Activated CD8-positive, alpha-beta memory T cell treated with anti-CD3 and anti-CD28 coated beads, Interleukin-2, amount 10 ng/mL, durations not matched to agents 7 days and 5 days (primary cell): ENCODE measurements around the gene TP53AIP1. TPM values are rescaled to one million over a fixed set of nuclear protein-coding genes. Genes with fewer than 3 reads are reported as not detected.

Experiments
- ATAC-seq: fragments of 150-1000 bp; cut with Tn5 transposase; one replicate; pipeline ENCODE4 v1.10.0; 2021; ENCODE audit warnings: moderate library complexity
- CTCF ChIA-PET: fragments of 350-600 bp; sonication (Branson Sonifier 250); formaldehyde crosslinking; loops from one replicate; lab custom pipeline; 2021; ENCODE audit warnings: antibody characterized with exemption; lab: Charles Lee
- DNase-seq: peaks from one replicate; pipeline ENCODE4 v3.0.0-alpha.2; 2020
- H3K27ac Mint-ChIP-seq: one replicate; pipeline ENCODE4 v1.8.0; 2021; ENCODE audit warnings: mild to moderate bottlenecking, mixed read lengths
- H3K27me3 Mint-ChIP-seq: one replicate; pipeline ENCODE4 v1.8.0; 2021; ENCODE audit warnings: mixed read lengths
- H3K36me3 Mint-ChIP-seq: one replicate; pipeline ENCODE4 v1.8.0; 2021; ENCODE audit warnings: mild to moderate bottlenecking, mixed read lengths
- H3K4me1 Mint-ChIP-seq: one replicate; pipeline ENCODE4 v1.8.0; 2021; ENCODE audit warnings: mixed read lengths
- H3K4me3 Mint-ChIP-seq: one replicate; pipeline ENCODE4 v1.8.0; 2021; ENCODE audit warnings: mild to moderate bottlenecking, moderate library complexity, mixed read lengths
- H3K9me3 Mint-ChIP-seq: one replicate; pipeline ENCODE4 v1.8.0; 2022; ENCODE audit warnings: low read depth, mixed read lengths
- total RNA-seq, 2 experiments: library from RNA; stranded (reverse); gene quantifications; one replicate each; pipeline ENCODE4 v1.2.3, GENCODE V29; 2021

Gene TP53AIP1
- total RNA-seq, 2 experiments from 2014 or later: not detected

- ATAC-seq: no peak
- no peaks in the 10 kb centered on the region for H3K36me3 Mint-ChIP-seq
- H3K9me3 Mint-ChIP-seq: no peaks in the 10 kb centered on the region
- no peak for DNase-seq
- H3K27ac Mint-ChIP-seq: no peak overlapping the region
- no peak overlapping the region for H3K4me3 Mint-ChIP-seq
- CTCF ChIA-PET: no interaction called here
- peaks cover 4% of the 10 kb centered on the region for H3K4me1 Mint-ChIP-seq
- no peaks in the 10 kb centered on the region for H3K27me3 Mint-ChIP-seq
Measured at GRCh38 chr11:128916681-128917080, 26.0 kb downstream of the TP53AIP1 start.

GRCh38 chr11:128916037-128916572 lies 26.6 kb downstream of the TP53AIP1 start:
- no peaks in the 10 kb centered on the region for H3K36me3 Mint-ChIP-seq
- ATAC-seq (no peak), DNase-seq (no peak)
- H3K27ac Mint-ChIP-seq: no peak overlapping the region
- H3K9me3 Mint-ChIP-seq: no peaks in the 10 kb centered on the region
- CTCF ChIA-PET: no interaction called here
- H3K27me3 Mint-ChIP-seq: no peaks in the 10 kb centered on the region
- peaks cover 4% of the 10 kb centered on the region for H3K4me1 Mint-ChIP-seq
- no peak overlapping the region for H3K4me3 Mint-ChIP-seq

- Mint-ChIP-seq H3K4me3 (no peak overlapping the region), H3K4me1 (peaks cover 4% of the 10 kb centered on the region), H3K36me3 (no peaks in the 10 kb centered on the region), H3K27me3 (no peaks in the 10 kb centered on the region), H3K9me3 (no peaks in the 10 kb centered on the region), H3K27ac (no peak overlapping the region)
- ATAC-seq: no peak
- CTCF ChIA-PET: no interaction called here
- DNase-seq: no peak
Measured at GRCh38 chr11:128915149-128915521, 27.5 kb downstream of the TP53AIP1 start.

- H3K27me3 Mint-ChIP-seq: peaks cover 4% of the 10 kb centered on the region
- DNase-seq: no peak
- H3K4me1 Mint-ChIP-seq: peaks cover 4% of the 10 kb centered on the region
- no peak for ATAC-seq
- H3K9me3 Mint-ChIP-seq: no peaks in the 10 kb centered on the region
- H3K36me3 Mint-ChIP-seq: no peaks in the 10 kb centered on the region
- CTCF ChIA-PET: interaction anchor here (2.6 kb wide), 1 partner anchor 30 kb away, joined by 10 read pairs; no protein-coding TSS in a partner anchor
- no peak overlapping the region for H3K4me3 Mint-ChIP-seq
- H3K27ac Mint-ChIP-seq: no peak overlapping the region
Measured at GRCh38 chr11:128914216-128915148, 28.2 kb downstream of the TP53AIP1 start.

- DNase-seq (no peak), ATAC-seq (no peak)
- CTCF ChIA-PET: interaction anchor here (2.6 kb wide), 1 partner anchor 29 kb away, joined by 10 read pairs; no protein-coding TSS in a partner anchor
- Mint-ChIP-seq H3K4me1 (no peaks in the 10 kb centered on the region), H3K36me3 (no peaks in the 10 kb centered on the region), H3K4me3 (no peak overlapping the region), H3K27me3 (peaks cover 9% of the 10 kb centered on the region), H3K27ac (no peak overlapping the region), H3K9me3 (no peaks in the 10 kb centered on the region)
Measured at GRCh38 chr11:128913806-128914205, 28.9 kb downstream of the TP53AIP1 start.

GRCh38 chr11:128911701-128912100 lies 31.0 kb downstream of the TP53AIP1 start:
- H3K27ac Mint-ChIP-seq: no peak overlapping the region
- H3K4me1 Mint-ChIP-seq: peaks cover 5% of the 10 kb centered on the region
- H3K36me3 Mint-ChIP-seq: no peaks in the 10 kb centered on the region
- H3K4me3 Mint-ChIP-seq: no peak overlapping the region
- DNase-seq (no peak), ATAC-seq (no peak)
- no peaks in the 10 kb centered on the region for H3K9me3 Mint-ChIP-seq
- H3K27me3 Mint-ChIP-seq: peaks cover 27% of the 10 kb centered on the region
- CTCF ChIA-PET: interaction anchor here (2.6 kb wide), 1 partner anchor 27 kb away, joined by 10 read pairs; no protein-coding TSS in a partner anchor

- CTCF ChIA-PET: no interaction called here
- no peaks in the 10 kb centered on the region for H3K36me3 Mint-ChIP-seq
- H3K27me3 Mint-ChIP-seq: peaks cover 29% of the 10 kb centered on the region
Measured at GRCh38 chr11:128911239-128911638, 31.4 kb downstream of the TP53AIP1 start.

GRCh38 chr11:128910576-128910975 lies 32.1 kb downstream of the TP53AIP1 start:
- H3K27ac Mint-ChIP-seq: no peak overlapping the region
- H3K27me3 Mint-ChIP-seq: peaks cover 35% of the 10 kb centered on the region
- H3K4me1 Mint-ChIP-seq: peaks cover 12% of the 10 kb centered on the region
- no peaks in the 10 kb centered on the region for H3K9me3 Mint-ChIP-seq
- H3K4me3 Mint-ChIP-seq: no peak overlapping the region
- DNase-seq: no peak
- no peaks in the 10 kb centered on the region for H3K36me3 Mint-ChIP-seq
- CTCF ChIA-PET: interaction anchor here (0.8 kb wide), 1 partner anchor 25 kb away, joined by 3 read pairs; no protein-coding TSS in a partner anchor
- no peak for ATAC-seq

More at GRCh38 chr11:128911239-128911638, 31.4 kb downstream of the TP53AIP1 start:
- Mint-ChIP-seq H3K4me3 (no peak overlapping the region), H3K27ac (no peak overlapping the region), H3K9me3 (no peaks in the 10 kb centered on the region), H3K4me1 (peaks cover 6% of the 10 kb centered on the region)
- DNase-seq (no peak), ATAC-seq (no peak)

GRCh38 chr11:128909438-128910125 lies 33.1 kb downstream of the TP53AIP1 start:
- peaks cover 38% of the 10 kb centered on the region for H3K27me3 Mint-ChIP-seq
- no peaks in the 10 kb centered on the region for H3K36me3 Mint-ChIP-seq
- H3K27ac Mint-ChIP-seq: no peak overlapping the region
- H3K4me1 Mint-ChIP-seq: peaks cover 14% of the 10 kb centered on the region
- CTCF ChIA-PET: interaction anchor here (1.1 to 1.2 kb wide), 2 partner anchors 47 to 753 kb away, joined by 3 to 4 read pairs; no protein-coding TSS in a partner anchor
- H3K4me3 Mint-ChIP-seq: no peak overlapping the region
- H3K9me3 Mint-ChIP-seq: no peaks in the 10 kb centered on the region
- DNase-seq (no peak), ATAC-seq (no peak)

GRCh38 chr11:128908391-128909246 lies 34.1 kb downstream of the TP53AIP1 start:
- no peaks in the 10 kb centered on the region for H3K9me3 Mint-ChIP-seq
- DNase-seq (no peak), ATAC-seq (no peak)
- no peak overlapping the region for H3K4me3 Mint-ChIP-seq
- no peak overlapping the region for H3K27ac Mint-ChIP-seq
- peaks cover 47% of the 10 kb centered on the region for H3K27me3 Mint-ChIP-seq
- H3K4me1 Mint-ChIP-seq: peaks cover 15% of the 10 kb centered on the region
- H3K36me3 Mint-ChIP-seq: no peaks in the 10 kb centered on the region
- CTCF ChIA-PET: interaction anchor here (1.2 kb wide), 1 partner anchor 752 kb away, joined by 3 read pairs; no protein-coding TSS in a partner anchor

- H3K27ac Mint-ChIP-seq: no peak overlapping the region
- ATAC-seq (no peak), DNase-seq (no peak)
- peaks cover 53% of the 10 kb centered on the region for H3K27me3 Mint-ChIP-seq
- no peaks in the 10 kb centered on the region for H3K36me3 Mint-ChIP-seq
- no peak overlapping the region for H3K4me3 Mint-ChIP-seq
- peaks cover 15% of the 10 kb centered on the region for H3K4me1 Mint-ChIP-seq
- H3K9me3 Mint-ChIP-seq: no peaks in the 10 kb centered on the region
- CTCF ChIA-PET: interaction anchor here (0.6 to 3.7 kb wide), 4 partner anchors 13 to 49 kb away, joined by 3 to 22 read pairs (median 4); no protein-coding TSS in a partner anchor
Measured at GRCh38 chr11:128907585-128907984, 35.1 kb downstream of the TP53AIP1 start.

GRCh38 chr11:128906185-128907050 lies 36.3 kb downstream of the TP53AIP1 start:
- H3K36me3 Mint-ChIP-seq: no peaks in the 10 kb centered on the region
- no peak for DNase-seq
- no peak overlapping the region for H3K27ac Mint-ChIP-seq
- H3K4me1 Mint-ChIP-seq: peaks cover 15% of the 10 kb centered on the region
- CTCF ChIA-PET: interaction anchor here (0.8 to 3.7 kb wide), 7 partner anchors 11 to 789 kb away, joined by 3 to 22 read pairs (median 3); no protein-coding TSS in a partner anchor
- no peaks in the 10 kb centered on the region for H3K9me3 Mint-ChIP-seq
- no peak for ATAC-seq
- peak overlapping the region; percentile 58 for H3K4me3 Mint-ChIP-seq
- peaks cover 53% of the 10 kb centered on the region for H3K27me3 Mint-ChIP-seq
